ENCODE results near the gene MIF.

- TF ChIP-seq CTCF (IDR thresholded peaks at IDR 0.05) (no peak), POLR2A (IDR thresholded peaks at IDR 0.05) (no peak)
Observed at GRCh38 chr22:23896523-23897186, 2.5 kb downstream of the MIF start.

All from right lobe of liver (tissue), 4 donors.